ENCODE results near the gene SULT2B1. TPM values are rescaled to one million over a fixed set of nuclear protein-coding genes. Genes with fewer than 3 reads are reported as not detected.

Gene SULT2B1
- total RNA-seq, 2 experiments from 2014 or later, result not detected

DNA sequence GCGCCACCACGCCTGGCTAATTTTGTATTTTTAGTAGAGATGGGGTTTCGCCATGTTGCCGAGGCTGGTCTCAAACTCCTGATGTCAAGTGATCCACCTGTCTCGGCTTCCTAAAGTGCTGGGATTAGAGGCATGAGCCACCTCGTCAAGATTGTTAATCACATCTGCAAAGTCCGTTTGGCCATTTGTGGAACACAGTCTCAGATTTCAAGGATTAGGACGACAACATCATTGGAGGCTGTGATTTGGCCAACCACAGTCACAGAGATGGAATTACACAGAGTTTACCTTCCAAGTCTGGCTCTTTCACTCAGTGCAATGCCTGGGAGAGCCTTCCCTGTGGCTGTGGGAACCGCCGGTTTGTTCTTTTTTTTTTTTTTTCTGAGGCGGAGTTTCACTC lies 17.8 kb downstream of the SULT2B1 start:
- Histone ChIP-seq H3K9me2 (ENCODE audit: insufficient read depth, low read length) (no peaks in the 10 kb centered on the region), H3K4me2 (ENCODE audit: low read length) (no peak overlapping the region), H3K4me3 (ENCODE audit: low read depth, low read length, poor library complexity, severe bottlenecking) (no peak overlapping the region), H3K9me3 (ENCODE audit: low read length) (no peaks in the 10 kb centered on the region), H3K4me1 (ENCODE audit: insufficient read depth, low read length, poor library complexity, severe bottlenecking) (peaks cover 5% of the 10 kb centered on the region), H3K79me2 (ENCODE audit: insufficient read depth, low read depth, low read length) (no peaks in the 10 kb centered on the region), H3K27ac (ENCODE audit: low read depth, low read length, poor library complexity, severe bottlenecking) (no peak overlapping the region), H4K20me1 (ENCODE audit: insufficient read depth, low read length) (no peaks in the 10 kb centered on the region), H2AFZ (ENCODE audit: low read length) (no peak overlapping the region), H3K36me3 (ENCODE audit: insufficient read depth, low read length) (no peaks in the 10 kb centered on the region)
- no TSS peak for BruUV-seq (replicated peaks)
- CTCF ChIA-PET (ENCODE audit: unreplicated experiment), result no interaction called here
- DNase-seq (ENCODE audit: low spot score), result no peak
- intact Hi-C loops (cut with micrococcal nuclease; ENCODE audit: unreplicated experiment), result no loop called here
- TF ChIP-seq EZH2phosphoT487 (IDR thresholded peaks at IDR 0.05; ENCODE audit: borderline replicate concordance, low read depth, low read length), result no peak
- TF ChIP-seq, protein P1, sequence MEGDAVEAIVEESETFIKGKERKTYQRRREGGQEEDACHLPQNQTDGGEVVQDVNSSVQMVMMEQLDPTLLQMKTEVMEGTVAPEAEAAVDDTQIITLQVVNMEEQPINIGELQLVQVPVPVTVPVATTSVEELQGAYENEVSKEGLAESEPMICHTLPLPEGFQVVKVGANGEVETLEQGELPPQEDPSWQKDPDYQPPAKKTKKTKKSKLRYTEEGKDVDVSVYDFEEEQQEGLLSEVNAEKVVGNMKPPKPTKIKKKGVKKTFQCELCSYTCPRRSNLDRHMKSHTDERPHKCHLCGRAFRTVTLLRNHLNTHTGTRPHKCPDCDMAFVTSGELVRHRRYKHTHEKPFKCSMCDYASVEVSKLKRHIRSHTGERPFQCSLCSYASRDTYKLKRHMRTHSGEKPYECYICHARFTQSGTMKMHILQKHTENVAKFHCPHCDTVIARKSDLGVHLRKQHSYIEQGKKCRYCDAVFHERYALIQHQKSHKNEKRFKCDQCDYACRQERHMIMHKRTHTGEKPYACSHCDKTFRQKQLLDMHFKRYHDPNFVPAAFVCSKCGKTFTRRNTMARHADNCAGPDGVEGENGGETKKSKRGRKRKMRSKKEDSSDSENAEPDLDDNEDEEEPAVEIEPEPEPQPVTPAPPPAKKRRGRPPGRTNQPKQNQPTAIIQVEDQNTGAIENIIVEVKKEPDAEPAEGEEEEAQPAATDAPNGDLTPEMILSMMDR (conservative IDR thresholded peaks at IDR 0.05; ENCODE audit: low read length), result no peak
- POLR2A ChIA-PET, result no interaction called here

DNA sequence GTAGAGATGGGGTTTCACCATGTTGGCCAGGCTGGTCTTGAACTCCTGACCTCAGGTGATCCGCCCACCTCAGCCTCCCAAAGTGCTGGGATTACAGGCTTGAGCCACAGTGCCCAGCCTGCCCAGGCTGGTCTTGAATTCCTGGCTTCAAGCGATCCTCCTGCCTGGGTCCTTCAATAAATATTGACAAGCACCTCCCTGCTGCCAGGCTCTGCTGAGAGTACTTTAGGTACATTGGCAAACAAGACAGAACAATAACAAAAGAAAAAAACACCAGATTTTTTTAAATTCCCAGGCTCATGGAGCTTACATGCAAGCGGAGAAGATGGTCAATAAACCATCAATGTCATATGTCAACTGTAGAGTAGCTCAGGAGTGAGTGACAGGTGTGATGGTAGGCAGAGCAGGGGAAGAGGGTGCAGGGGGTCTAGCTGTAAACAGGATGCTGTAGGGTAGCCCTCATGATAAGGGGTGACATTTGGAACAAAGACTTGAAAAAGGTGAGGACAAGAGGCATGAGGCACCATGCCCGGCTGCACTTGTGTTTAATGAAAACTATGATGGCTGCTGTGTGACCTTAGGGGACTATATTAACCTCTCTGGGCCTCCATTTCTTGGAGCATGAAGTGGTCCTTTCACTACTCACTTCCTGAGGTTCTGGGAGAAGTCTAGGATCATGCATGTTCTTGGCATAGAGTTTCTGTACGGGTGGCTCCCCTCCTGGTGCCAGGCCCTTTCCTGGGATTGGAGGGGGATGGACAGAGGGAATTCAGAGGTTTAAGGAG lies 19.6 kb downstream of the SULT2B1 start:
- ChIA-PET POLR2A (no interaction called here), CTCF (ENCODE audit: unreplicated experiment) (no interaction called here)
- H3K79me2 ChIP-seq (ENCODE audit: insufficient read depth, low read depth, low read length), result no peaks in the 10 kb centered on the region
- H3K4me3 ChIP-seq (ENCODE audit: low read depth, low read length, poor library complexity, severe bottlenecking), result no peak overlapping the region
- no TSS peak for BruUV-seq (replicated peaks)
- intact Hi-C loops (cut with micrococcal nuclease; ENCODE audit: unreplicated experiment), result no loop called here
- no peak overlapping the region for H2AFZ ChIP-seq (ENCODE audit: low read length)
- no peak overlapping the region for H3K4me2 ChIP-seq (ENCODE audit: low read length)
- no peak for DNase-seq (ENCODE audit: low spot score)
- no peaks in the 10 kb centered on the region for H3K36me3 ChIP-seq (ENCODE audit: insufficient read depth, low read length)
- no peak overlapping the region for H3K27ac ChIP-seq (ENCODE audit: low read depth, low read length, poor library complexity, severe bottlenecking)
- H4K20me1 ChIP-seq (ENCODE audit: insufficient read depth, low read length), result no peaks in the 10 kb centered on the region
- no peaks in the 10 kb centered on the region for H3K9me2 ChIP-seq (ENCODE audit: insufficient read depth, low read length)
- TF ChIP-seq, protein P1 (conservative IDR thresholded peaks at IDR 0.05; ENCODE audit: low read length), result no peak
- no peak for TF ChIP-seq EZH2phosphoT487 (IDR thresholded peaks at IDR 0.05; ENCODE audit: borderline replicate concordance, low read depth, low read length)
- no peaks in the 10 kb centered on the region for H3K9me3 ChIP-seq (ENCODE audit: low read length)
- peaks cover 5% of the 10 kb centered on the region for H3K4me1 ChIP-seq (ENCODE audit: insufficient read depth, low read length, poor library complexity, severe bottlenecking)

DNA sequence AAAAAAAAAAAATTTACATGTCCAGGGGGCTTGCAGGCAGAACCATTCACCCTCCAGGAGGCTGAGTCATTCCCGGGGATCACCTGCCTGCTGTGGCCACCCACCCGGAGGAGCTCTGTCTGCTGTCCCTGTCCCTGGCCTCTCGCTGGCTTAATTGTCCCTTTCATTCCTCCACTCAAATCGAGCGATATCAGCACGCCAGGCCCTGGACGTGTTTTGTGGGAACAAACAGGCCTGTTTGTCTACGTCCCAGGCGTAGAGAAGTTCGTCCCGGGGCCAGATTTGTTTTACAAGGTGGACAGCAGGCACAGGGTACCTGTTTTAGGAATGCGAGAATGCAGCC lies 21.2 kb downstream of the SULT2B1 start:
- Histone ChIP-seq H4K20me1 (ENCODE audit: insufficient read depth, low read length) (no peaks in the 10 kb centered on the region), H3K4me3 (ENCODE audit: low read depth, low read length, poor library complexity, severe bottlenecking) (no peak overlapping the region), H3K9me2 (ENCODE audit: insufficient read depth, low read length) (no peaks in the 10 kb centered on the region), H3K36me3 (ENCODE audit: insufficient read depth, low read length) (no peaks in the 10 kb centered on the region), H3K27ac (ENCODE audit: low read depth, low read length, poor library complexity, severe bottlenecking) (no peak overlapping the region), H3K79me2 (ENCODE audit: insufficient read depth, low read depth, low read length) (no peaks in the 10 kb centered on the region), H2AFZ (ENCODE audit: low read length) (no peak overlapping the region), H3K4me1 (ENCODE audit: insufficient read depth, low read length, poor library complexity, severe bottlenecking) (peaks cover 5% of the 10 kb centered on the region), H3K9me3 (ENCODE audit: low read length) (no peaks in the 10 kb centered on the region), H3K4me2 (ENCODE audit: low read length) (no peak overlapping the region)
- TF ChIP-seq EZH2phosphoT487 (IDR thresholded peaks at IDR 0.05; ENCODE audit: borderline replicate concordance, low read depth, low read length), result no peak
- TF ChIP-seq, protein P1 (conservative IDR thresholded peaks at IDR 0.05; ENCODE audit: low read length), result no peak
- ChIA-PET CTCF (ENCODE audit: unreplicated experiment) (no interaction called here), POLR2A (interaction anchor here (0.7 kb wide), 1 partner anchor 54 kb away, joined by 4 read pairs; no protein-coding TSS in a partner anchor)
- BruUV-seq (replicated peaks), result no TSS peak
- intact Hi-C loops (cut with micrococcal nuclease; ENCODE audit: unreplicated experiment), result no loop called here
- DNase-seq (ENCODE audit: low spot score), result no peak
